Smooth muscle cell (in vitro differentiated cells): ENCODE results near the gene KRT76. TPM values are rescaled to one million over a fixed set of nuclear protein-coding genes. Genes with fewer than 3 reads are reported as not detected.
A peak's percentile ranks its signal among the peaks of the same experiment; 100 is the strongest.

Experiments used
- DNase-seq: peaks from one replicate; lab custom pipeline; 2025; ENCODE audit not compliant: unreplicated experiment; lab: John Stamatoyannopoulos, UW
- H2AFZ ChIP-seq: fragments of 200-600 bp; sonication (generic); 2 replicates; pipeline ENCODE4 v1.6.0; 2016; ENCODE audit warnings: antibody characterized with exemption, low read depth, mild to moderate bottlenecking
- H3F3A ChIP-seq: fragments of 200-600 bp; sonication (generic); 2 replicates; pipeline ENCODE4 v1.6.0; 2017; ENCODE audit warnings: antibody characterized with exemption, low read depth
- H3K27ac ChIP-seq: fragments of 200-600 bp; sonication (generic); 2 replicates; pipeline ENCODE4 v1.5.1; 2016; ENCODE audit warnings: low read depth, mild to moderate bottlenecking
- H3K27me3 ChIP-seq: fragments of 200-600 bp; sonication (generic); 2 replicates; pipeline ENCODE4 v1.6.1; 2016; ENCODE audit warnings: low read depth, mild to moderate bottlenecking
- H3K36me3 ChIP-seq: fragments of 200-600 bp; sonication (generic); 2 replicates; pipeline ENCODE4 v1.5.1; 2016; ENCODE audit warnings: low read depth
- H3K4me1 ChIP-seq: fragments of 200-600 bp; sonication (generic); 2 replicates; pipeline ENCODE4 v1.5.1; 2016; ENCODE audit warnings: low read depth
- H3K4me2 ChIP-seq: fragments of 200-600 bp; sonication (generic); 2 replicates; pipeline ENCODE4 v1.6.0; 2016; ENCODE audit warnings: mild to moderate bottlenecking
- H3K4me3 ChIP-seq: fragments of 200-600 bp; sonication (generic); 2 replicates; pipeline ENCODE4 v1.5.1; 2016; ENCODE audit warnings: mild to moderate bottlenecking
- H3K79me2 ChIP-seq: fragments of 200-600 bp; sonication (generic); 2 replicates; pipeline ENCODE4 v1.6.0; 2016; ENCODE audit warnings: low read depth, mild to moderate bottlenecking
- H3K9ac ChIP-seq: fragments of 200-600 bp; sonication (generic); 2 replicates; pipeline ENCODE4 v1.6.0; 2016; ENCODE audit warnings: low read depth
- H3K9me3 ChIP-seq: fragments of 200-600 bp; sonication (generic); replicated peaks from 2 replicates; pipeline ENCODE4 v1.5.1; 2016; ENCODE audit warnings: low read depth
- H4K20me1 ChIP-seq: fragments of 200-600 bp; sonication (generic); 2 replicates; pipeline ENCODE4 v1.6.0; 2016; ENCODE audit warnings: low read depth
- CTCF ChIP-seq: fragments of 200-600 bp; sonication (generic); IDR thresholded peaks from 2 replicates; pipeline ENCODE4 v1.5.1; 2017; ENCODE audit warnings: borderline replicate concordance, mild to moderate bottlenecking, antibody characterized with exemption; ENCODE audit not compliant: insufficient read depth, poor library complexity, severe bottlenecking
- WGBS: methylation state at CpG from one replicate; pipeline ENCODE4 v1.1.7; 2016; ENCODE audit warnings: low lambda C conversion rate; 5-methylcytosine and 5-hydroxymethylcytosine counted together
- polyA plus RNA-seq: library from polyadenylated mRNA; unstranded; fragments of >200 nt; fragmentation: Nextera tagmentation; extraction: Ambion mirVana; gene quantifications from 2 replicates; pipeline ENCODE4 v1.2.1, GENCODE V29; 2016
- total RNA-seq: library from RNA; depleted of rRNA; stranded (reverse); fragments of >200 nt; gene quantifications from 2 replicates; pipeline ENCODE4 v1.2.3, GENCODE V29; 2014

Gene KRT76
- total and polyA plus RNA-seq, 2 experiments from 2014 or later = not detected

GRCh38 chr12:52741375-52742195, 35.6 kb downstream of the KRT76 start:
- Histone ChIP-seq H3K4me2 (no peak overlapping the region), H3K36me3 (no peaks in the 10 kb centered on the region), H3F3A (no peaks in the 10 kb centered on the region), H3K79me2 (no peaks in the 10 kb centered on the region), H3K27me3 (peaks cover 21% of the 10 kb centered on the region), H3K4me3 (no peak overlapping the region), H3K27ac (no peak overlapping the region), H4K20me1 (no peaks in the 10 kb centered on the region), H3K9ac (no peak overlapping the region), H3K4me1 (no peaks in the 10 kb centered on the region), H3K9me3 (no peaks in the 10 kb centered on the region), H2AFZ (no peak overlapping the region)
- no peak for TF ChIP-seq CTCF
- 26% methylated on average over 16 of the region's 16 CpGs for WGBS
- DNase-seq = peak; percentile 29

GRCh38 chr12:52740584-52740983, 36.6 kb downstream of the KRT76 start:
- H3K9ac ChIP-seq = no peak overlapping the region
- no peaks in the 10 kb centered on the region for H3K4me1 ChIP-seq
- H3K4me2 ChIP-seq = no peak overlapping the region
- no peak overlapping the region for H3K27ac ChIP-seq
- H3F3A ChIP-seq = no peaks in the 10 kb centered on the region
- DNase-seq = no peak
- H3K4me3 ChIP-seq = no peak overlapping the region
- H3K9me3 ChIP-seq = no peaks in the 10 kb centered on the region
- TF ChIP-seq CTCF = no peak
- H3K27me3 ChIP-seq = peaks cover 18% of the 10 kb centered on the region
- H2AFZ ChIP-seq = no peak overlapping the region
- H4K20me1 ChIP-seq = no peaks in the 10 kb centered on the region
- no peaks in the 10 kb centered on the region for H3K36me3 ChIP-seq
- H3K79me2 ChIP-seq = no peaks in the 10 kb centered on the region

GRCh38 chr12:52739963-52740362, 37.2 kb downstream of the KRT76 start:
- no peak for DNase-seq
- Histone ChIP-seq H3K27ac (no peak overlapping the region), H3K79me2 (no peaks in the 10 kb centered on the region), H3F3A (no peaks in the 10 kb centered on the region), H3K4me3 (no peak overlapping the region), H3K4me1 (no peaks in the 10 kb centered on the region), H3K27me3 (peaks cover 16% of the 10 kb centered on the region), H3K4me2 (no peak overlapping the region), H3K36me3 (no peaks in the 10 kb centered on the region), H4K20me1 (no peaks in the 10 kb centered on the region), H3K9me3 (no peaks in the 10 kb centered on the region), H3K9ac (no peak overlapping the region), H2AFZ (no peak overlapping the region)
- no peak for TF ChIP-seq CTCF
